Esophagus squamous epithelium (tissue), 4 donors: Measurements from ENCODE around the gene KANK2.

ENCODE experiments used
- CTCF ChIP-seq, 6 experiments: fragments of 450-650 bp in 4 of 6; fragments of 200-600 bp in 2 of 6; sonication (generic) in 2 of 6; IDR thresholded peaks; one replicate each; pipeline ENCODE4 v1.5.1; 2016 to 2019; ENCODE audit warnings: antibody characterized with exemption in 6 of 6, mild to moderate bottlenecking in 4 of 6, moderate library complexity in 4 of 6
- POLR2A ChIP-seq, 4 donors: fragments of 450-650 bp; IDR thresholded peaks; one replicate each; pipeline ENCODE4 v1.6.1; 2017; ENCODE audit warnings: antibody characterized with exemption in 4 of 4, mild to moderate bottlenecking in 4 of 4, moderate library complexity in 3 of 4

GRCh38 chr19:11155373-11156120, 41.8 kb downstream of the KANK2 start, which contains the start of gene SPC24:
- TF ChIP-seq POLR2A (IDR thresholded peaks at IDR 0.05): no peak
- TF ChIP-seq CTCF (IDR thresholded peaks at IDR 0.05): no peak
